K562 (cell line): ENCODE results near the gene E2F3. TPM values are rescaled to one million over a fixed set of nuclear protein-coding genes. Genes with fewer than 3 reads are reported as not detected.

Experiments used
- FOS ChIP-seq: IDR thresholded peaks from 3 replicates; pipeline ENCODE4 v1.6.1; 2011; ENCODE audit not compliant: insufficient read length; ENCODE audit errors: extremely low read depth
- JUN ChIP-seq, 2 experiments: sonication (generic) in 1 of 2; formaldehyde crosslinking in 1 of 2; IDR thresholded peaks; 2 replicates each; pipeline versions ENCODE4 v1.6.1 to v1.8.0; 2012 to 2022; ENCODE audit warnings: borderline replicate concordance in 2 of 2, mild to moderate bottlenecking in 2 of 2, improper control_type of control experiment in 1 of 2, low read depth in 1 of 2, low read length in 1 of 2, missing genetic modification reagents in 1 of 2
- MXI1 ChIP-seq: IDR thresholded peaks from 2 replicates; pipeline ENCODE4 v1.6.1; 2011; ENCODE audit warnings: low read depth, mild to moderate bottlenecking, improper control_type of control experiment, low read length
- NRF1 ChIP-seq, 2 experiments: fragments of 450-650 bp; IDR thresholded peaks in 1 of 2; conservative IDR thresholded peaks in 1 of 2; 2 replicates each; pipeline ENCODE4 v1.6.1; 2014; ENCODE audit warnings: mild to moderate bottlenecking in 2 of 2
- PTTG1 ChIP-seq: fragments of 450-650 bp; IDR thresholded peaks from 2 replicates; pipeline ENCODE4 v1.6.1; 2016; ENCODE audit warnings: low read depth, mild to moderate bottlenecking, missing genetic modification characterization, missing compliant biosample characterization
- SETDB1 ChIP-seq: IDR thresholded peaks from one replicate; pipeline ENCODE4 v1.6.1; 2012; ENCODE audit warnings: low read length, control low read depth, inconsistent platforms
- SUPT5H ChIP-seq: fragments of 450-650 bp; IDR thresholded peaks from 2 replicates; pipeline ENCODE4 v1.6.1; 2016
- U2AF1 ChIP-seq: fragments of 200-400 bp; formaldehyde crosslinking; optimal IDR thresholded peaks from 2 replicates; pipeline ENCODE3; 2017; ENCODE audit warnings: mild to moderate bottlenecking, low read depth, low read length, moderate library complexity
- ZKSCAN8 ChIP-seq: fragments of 200-800 bp; sonication (Bioruptor generic); IDR thresholded peaks from 2 replicates; pipeline ENCODE4 v1.6.1; 2016; ENCODE audit warnings: missing genetic modification characterization, missing compliant biosample characterization
- ZNF766 ChIP-seq: fragments of 200-800 bp; sonication (Bioruptor generic); conservative IDR thresholded peaks from 2 replicates; pipeline ENCODE4 v1.6.1; 2016; ENCODE audit warnings: missing genetic modification characterization, missing compliant biosample characterization
- ZSCAN32 ChIP-seq: fragments of 450-650 bp; formaldehyde crosslinking; IDR thresholded peaks from 2 replicates; pipeline ENCODE4 v1.4.0; 2020; ENCODE audit warnings: mild to moderate bottlenecking, moderate library complexity
- polyA plus RNA-seq, 8 experiments: library from polyadenylated mRNA; depleted of rRNA in 4 of 8; stranded (reverse) in 5 of 8; unstranded in 3 of 8; fragments of >200 nt; fragmentation: Nextera tagmentation in 2 of 8; fragmentation: Illumina TruSeq in 1 of 8; extraction: Ambion mirVana in 2 of 8; extraction: Trizol in 1 of 8; gene quantifications; 2 replicates each; pipeline versions ENCODE4 v1.2.1 to v1.2.3, GENCODE V29; 2011 to 2014; ENCODE audit warnings: inconsistent platforms in 1 of 8, missing spikeins in 1 of 8
- total RNA-seq, 7 experiments: library from RNA; depleted of rRNA in 6 of 7; stranded (reverse); fragments of >200 nt in 6 of 7; fragmentation: Illumina TruSeq in 2 of 7; extraction: Trizol in 2 of 7; gene quantifications; 2 replicates each; pipeline versions ENCODE4 v1.2.1 to v1.2.3, GENCODE V29; 2011 to 2021; ENCODE audit warnings: low replicate concordance in 1 of 7
- TF ChIP-seq, protein P1 (sequence below), 2 experiments: fragments of 250-450 bp in 1 of 2; fragments of 450-650 bp in 1 of 2; sonication (Bioruptor Pico) in 1 of 2; IDR thresholded peaks; 2 replicates each; pipeline versions ENCODE4 v1.6.1 to v1.8.0; 2016 to 2021; ENCODE audit warnings: mild to moderate bottlenecking in 2 of 2, moderate library complexity in 2 of 2, missing compliant biosample characterization in 1 of 2, missing genetic modification characterization in 1 of 2
- TF ChIP-seq, protein P2 (sequence below): sonication (generic); formaldehyde crosslinking; IDR thresholded peaks from 2 replicates; pipeline ENCODE4 v1.8.1; 2022; ENCODE audit warnings: missing genetic modification reagents
- TF ChIP-seq, protein P3 (sequence below): sonication (generic); formaldehyde crosslinking; IDR thresholded peaks from 2 replicates; pipeline ENCODE4 v1.9.0; 2022; ENCODE audit warnings: mild to moderate bottlenecking, missing genetic modification reagents
- TF ChIP-seq, protein P4 (sequence below): fragments of 450-650 bp; conservative IDR thresholded peaks from 2 replicates; pipeline ENCODE4 v1.6.1; 2016; ENCODE audit warnings: missing genetic modification characterization, low read depth, mild to moderate bottlenecking, control low read depth, missing compliant biosample characterization

E2F3 gene
- total and polyA plus RNA-seq, 9 of the 15 experiments (the other 6 are each of a cell fraction or from before 2014, with no cell fraction given) = 11.1 to 44.7 (median 27.2) TPM

DNA sequence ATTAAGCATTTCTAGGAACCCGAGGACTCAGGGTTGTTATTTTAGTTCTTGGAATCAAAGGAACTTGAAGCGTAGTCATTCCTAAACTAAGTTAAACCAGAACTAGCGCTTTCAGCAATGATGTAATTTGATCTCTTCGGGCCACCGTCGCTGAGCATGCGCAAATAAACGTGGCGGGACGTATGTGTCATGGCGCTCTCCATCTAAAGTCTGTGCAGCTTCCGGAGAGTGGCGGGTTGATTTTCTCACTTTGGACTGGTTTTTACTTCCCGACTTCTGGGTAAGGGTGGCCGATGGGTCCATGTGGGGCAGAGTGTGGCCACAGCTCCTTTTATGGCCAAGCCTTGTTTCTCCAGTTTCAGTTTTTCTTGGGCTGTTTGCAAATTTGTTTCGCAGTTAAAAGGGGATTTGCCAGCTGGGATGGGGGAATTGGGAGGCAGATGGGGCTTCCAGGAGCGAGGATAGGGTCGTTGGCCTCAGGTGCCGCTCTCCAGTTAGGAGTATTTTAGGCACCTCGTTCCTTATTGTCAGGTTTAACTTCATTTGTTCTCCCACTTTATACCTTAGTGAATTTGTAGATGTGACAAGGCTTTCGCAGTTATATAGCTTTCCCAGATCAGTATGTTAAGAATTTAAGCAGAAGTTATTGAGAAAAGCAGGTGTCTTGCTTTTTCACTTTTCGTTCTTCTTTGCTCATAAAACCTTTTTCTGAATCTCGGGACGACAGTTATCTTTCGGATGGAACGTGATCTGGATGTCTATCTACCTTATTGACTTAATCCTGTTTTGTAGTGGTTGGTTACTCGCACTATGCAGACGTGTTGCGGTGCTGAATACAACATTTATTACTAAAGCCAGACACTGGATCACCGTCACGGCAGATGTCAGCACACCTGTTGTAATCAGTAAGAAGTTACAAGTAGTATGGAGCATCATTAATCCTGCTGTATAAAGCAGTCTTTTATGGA, 132.9 kb downstream of the E2F3 start, which contains the start of gene CDKAL1 (continued):
- TF ChIP-seq SUPT5H (peak; percentile 88), U2AF1 (no peak), PTTG1 (tag) (no peak), ZKSCAN8 (no peak), MXI1 (0 out of 2 replicates have a peak, but pooled peaks have one; percentile 7), JUN (IDR thresholded peaks at IDR 0.05; ENCODE audit: borderline replicate concordance, low read depth, low read length) (peak; percentile 80; the same call in 1 of the 2 replicates), JUN (CRISPR knock-in tag; IDR thresholded peaks at IDR 0.05; ENCODE audit: borderline replicate concordance) (no peak), SETDB1 (no peak), FOS (no peak), NRF1 (conservative IDR thresholded peaks at IDR 0.05 in 1 of 2, IDR thresholded peaks at IDR 0.05 in 1 of 2) (peak; percentile 96 to 97), ZSCAN32 (CRISPR knock-in tag) (no peak), ZNF766 (no peak)
- TF ChIP-seq, protein P1, sequence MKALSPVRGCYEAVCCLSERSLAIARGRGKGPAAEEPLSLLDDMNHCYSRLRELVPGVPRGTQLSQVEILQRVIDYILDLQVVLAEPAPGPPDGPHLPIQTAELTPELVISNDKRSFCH (CRISPR knock-in tag; IDR thresholded peaks at IDR 0.05) = no peak
- TF ChIP-seq, protein P1 (tag; IDR thresholded peaks at IDR 0.05) = 0 out of 2 replicates have a peak, but pooled peaks have one; percentile 29
- TF ChIP-seq, protein P2, sequence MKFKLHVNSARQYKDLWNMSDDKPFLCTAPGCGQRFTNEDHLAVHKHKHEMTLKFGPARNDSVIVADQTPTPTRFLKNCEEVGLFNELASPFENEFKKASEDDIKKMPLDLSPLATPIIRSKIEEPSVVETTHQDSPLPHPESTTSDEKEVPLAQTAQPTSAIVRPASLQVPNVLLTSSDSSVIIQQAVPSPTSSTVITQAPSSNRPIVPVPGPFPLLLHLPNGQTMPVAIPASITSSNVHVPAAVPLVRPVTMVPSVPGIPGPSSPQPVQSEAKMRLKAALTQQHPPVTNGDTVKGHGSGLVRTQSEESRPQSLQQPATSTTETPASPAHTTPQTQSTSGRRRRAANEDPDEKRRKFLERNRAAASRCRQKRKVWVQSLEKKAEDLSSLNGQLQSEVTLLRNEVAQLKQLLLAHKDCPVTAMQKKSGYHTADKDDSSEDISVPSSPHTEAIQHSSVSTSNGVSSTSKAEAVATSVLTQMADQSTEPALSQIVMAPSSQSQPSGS = no peak
- TF ChIP-seq, protein P3, sequence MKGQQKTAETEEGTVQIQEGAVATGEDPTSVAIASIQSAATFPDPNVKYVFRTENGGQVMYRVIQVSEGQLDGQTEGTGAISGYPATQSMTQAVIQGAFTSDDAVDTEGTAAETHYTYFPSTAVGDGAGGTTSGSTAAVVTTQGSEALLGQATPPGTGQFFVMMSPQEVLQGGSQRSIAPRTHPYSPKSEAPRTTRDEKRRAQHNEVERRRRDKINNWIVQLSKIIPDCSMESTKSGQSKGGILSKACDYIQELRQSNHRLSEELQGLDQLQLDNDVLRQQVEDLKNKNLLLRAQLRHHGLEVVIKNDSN (CRISPR knock-in tag) = no peak
- TF ChIP-seq, protein P4, sequence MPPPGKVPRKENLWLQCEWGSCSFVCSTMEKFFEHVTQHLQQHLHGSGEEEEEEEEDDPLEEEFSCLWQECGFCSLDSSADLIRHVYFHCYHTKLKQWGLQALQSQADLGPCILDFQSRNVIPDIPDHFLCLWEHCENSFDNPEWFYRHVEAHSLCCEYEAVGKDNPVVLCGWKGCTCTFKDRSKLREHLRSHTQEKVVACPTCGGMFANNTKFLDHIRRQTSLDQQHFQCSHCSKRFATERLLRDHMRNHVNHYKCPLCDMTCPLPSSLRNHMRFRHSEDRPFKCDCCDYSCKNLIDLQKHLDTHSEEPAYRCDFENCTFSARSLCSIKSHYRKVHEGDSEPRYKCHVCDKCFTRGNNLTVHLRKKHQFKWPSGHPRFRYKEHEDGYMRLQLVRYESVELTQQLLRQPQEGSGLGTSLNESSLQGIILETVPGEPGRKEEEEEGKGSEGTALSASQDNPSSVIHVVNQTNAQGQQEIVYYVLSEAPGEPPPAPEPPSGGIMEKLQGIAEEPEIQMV (tag) = no peak
